SIG-M5 treated with dmso at 0.1 percent for 504 hours (cell line): Measurements from ENCODE around the gene MPEG1.

Experiments used
- DNase-seq: peaks from one replicate; lab custom pipeline; 2025; ENCODE audit not compliant: unreplicated experiment; lab: John Stamatoyannopoulos, UW

Gene MPEG1

GRCh38 chr11:59188954-59189353 lies 23.8 kb downstream of the MPEG1 start:
- DNase-seq, result no peak

GRCh38 chr11:59187587-59187986 lies 25.1 kb downstream of the MPEG1 start:
- peak; percentile 24 for DNase-seq

- no peak for DNase-seq
Observed at GRCh38 chr11:59187035-59187434, 25.7 kb downstream of the MPEG1 start.

DNA sequence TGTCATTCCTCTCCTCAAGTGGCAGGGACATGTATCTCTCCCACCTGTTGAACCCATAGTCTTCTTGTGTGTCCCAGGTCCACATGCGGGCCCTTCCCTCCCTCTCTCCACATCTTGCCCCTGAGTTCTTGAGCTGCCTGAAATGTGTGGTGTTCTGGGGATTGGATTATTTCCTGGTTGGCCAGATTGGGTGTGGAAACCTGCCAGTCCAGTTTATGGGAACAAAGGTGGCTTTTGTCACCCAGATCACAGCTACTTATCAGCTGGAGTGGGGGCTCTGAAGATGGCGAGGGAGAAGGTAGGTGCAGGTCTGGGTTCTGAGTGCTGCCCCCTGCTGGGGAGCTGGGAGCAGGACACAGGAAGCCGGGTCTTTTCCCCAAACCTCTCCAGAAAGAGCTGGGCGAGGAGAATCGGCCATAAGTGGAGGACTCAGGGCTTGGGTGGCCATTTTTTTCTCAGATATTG lies 26.6 kb downstream of the MPEG1 start:
- peak; percentile 19 for DNase-seq

- no peak for DNase-seq
Observed at GRCh38 chr11:59185386-59185945, 27.3 kb downstream of the MPEG1 start.

GRCh38 chr11:59184691-59185339 lies 27.9 kb downstream of the MPEG1 start:
- no peak for DNase-seq

DNA sequence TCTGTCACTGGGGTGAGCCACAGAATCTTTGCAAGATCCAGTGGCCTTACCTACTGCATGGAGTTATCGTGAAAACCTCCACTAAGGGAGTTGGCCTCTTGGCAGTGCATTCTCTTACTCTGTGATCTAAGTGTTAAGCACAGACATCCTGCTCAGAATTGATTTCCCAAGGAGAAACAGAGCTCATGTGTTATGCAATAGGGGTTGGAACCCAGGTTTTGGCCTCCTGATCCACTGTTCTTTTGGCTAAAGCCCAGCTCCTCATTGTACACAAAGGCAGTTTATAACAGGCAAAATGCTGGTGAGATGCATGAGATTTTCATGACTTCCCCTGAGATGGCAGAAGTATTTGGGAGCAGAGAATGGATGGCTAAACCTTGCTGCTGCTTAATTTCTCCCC lies 29.0 kb downstream of the MPEG1 start:
- DNase-seq, result no peak

- DNase-seq, result no peak
Observed at GRCh38 chr11:59182457-59183151, 30.1 kb downstream of the MPEG1 start.

- no peak for DNase-seq
Observed at GRCh38 chr11:59181746-59182456, 30.8 kb downstream of the MPEG1 start.

GRCh38 chr11:59180907-59181306 lies 31.8 kb downstream of the MPEG1 start:
- no peak for DNase-seq

- no peak for DNase-seq
Observed at GRCh38 chr11:59180168-59180776, 32.5 kb downstream of the MPEG1 start.

- no peak for DNase-seq
Observed at GRCh38 chr11:59179121-59179520, 33.6 kb downstream of the MPEG1 start.

GRCh38 chr11:59178402-59178801 lies 34.3 kb downstream of the MPEG1 start:
- DNase-seq, result no peak

- DNase-seq, result no peak
Observed at GRCh38 chr11:59176330-59176729, 36.4 kb downstream of the MPEG1 start.

- no peak for DNase-seq
Observed at GRCh38 chr11:59175091-59175501, 37.6 kb downstream of the MPEG1 start.

GRCh38 chr11:59174664-59175033 lies 38.1 kb downstream of the MPEG1 start:
- DNase-seq, result no peak

DNA sequence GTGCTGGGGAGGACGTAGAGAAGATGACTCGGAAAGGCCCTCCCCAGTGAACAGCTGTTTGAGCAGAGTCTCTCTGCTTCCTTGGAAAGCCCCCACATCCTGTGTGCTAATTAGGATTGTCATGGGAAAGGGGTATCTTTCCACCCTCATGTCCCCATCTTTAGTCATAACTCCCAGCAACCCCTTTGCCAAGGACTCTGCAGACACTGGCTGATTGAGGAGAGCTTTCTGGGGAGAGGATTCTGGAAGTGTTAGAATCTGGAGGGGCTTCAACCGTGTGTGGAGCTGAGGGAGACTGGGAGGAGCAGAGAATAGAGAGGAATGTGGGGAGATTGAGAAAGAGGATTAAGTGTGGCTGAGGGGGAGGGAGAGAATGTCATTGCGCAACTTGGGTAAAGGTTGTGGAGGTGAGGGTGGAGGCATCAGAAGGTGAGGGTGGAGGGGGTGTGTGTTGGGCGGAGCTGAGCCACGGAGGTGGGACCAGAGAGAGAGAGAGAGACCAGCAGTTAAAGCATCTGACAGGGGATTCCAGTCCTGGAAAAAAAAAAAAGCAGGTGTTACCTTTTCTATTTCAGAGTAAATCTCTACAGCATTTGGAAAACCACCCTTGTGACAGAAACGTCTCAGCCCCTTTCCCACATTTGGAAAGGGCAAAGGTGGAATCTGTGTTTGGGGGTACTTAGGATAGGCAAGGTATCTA lies 38.6 kb downstream of the MPEG1 start:
- DNase-seq, result no peak

GRCh38 chr11:59173080-59173963 lies 39.4 kb downstream of the MPEG1 start:
- DNase-seq, result no peak

DNA sequence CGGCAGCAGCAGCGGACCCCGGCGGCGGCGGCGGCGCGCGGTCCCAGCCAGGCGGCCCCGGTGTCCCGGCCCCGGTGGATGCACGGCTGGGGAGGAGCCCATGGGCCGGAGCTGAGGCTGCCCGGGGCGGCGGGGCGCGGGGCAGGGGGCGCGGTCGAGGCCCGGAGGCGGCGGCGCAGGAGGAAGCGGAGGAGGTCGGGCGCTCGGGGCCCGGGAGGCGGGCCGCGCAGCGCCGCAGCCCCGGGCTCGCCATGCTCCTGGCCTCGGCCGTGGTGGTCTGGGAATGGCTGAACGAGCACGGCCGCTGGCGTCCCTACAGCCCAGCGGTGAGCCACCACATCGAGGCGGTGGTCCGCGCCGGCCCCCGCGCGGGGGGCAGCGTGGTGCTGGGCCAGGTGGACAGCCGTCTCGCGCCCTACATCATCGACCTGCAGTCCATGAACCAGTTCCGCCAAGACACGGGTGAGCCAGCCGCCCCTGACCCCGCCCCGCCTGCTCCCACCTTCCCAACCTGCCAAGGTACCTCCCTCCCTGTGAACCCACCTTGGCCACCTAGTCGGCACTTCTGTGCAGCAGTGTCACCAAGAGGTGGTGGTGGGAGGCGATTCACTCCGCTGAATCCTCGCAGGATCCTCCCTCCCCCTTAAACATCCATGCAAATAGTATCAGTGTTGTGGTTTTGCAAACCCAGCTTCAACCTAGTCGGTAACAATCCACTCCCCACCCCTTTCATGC lies 40.2 kb downstream of the MPEG1 start:
- no peak for DNase-seq
